Adrenal gland (tissue), 19 donors: ENCODE data around the gene TXN. TPM values are rescaled to one million over a fixed set of nuclear protein-coding genes. Genes with fewer than 3 reads are reported as not detected.
A peak's percentile ranks its signal among the peaks of the same experiment; 100 is the strongest.

Source experiments
- DNase-seq, 7 donors: peaks; one replicate each; pipeline ENCODE4 v3.0.0-alpha.2; 2019 to 2020
- H3K27ac ChIP-seq, 5 donors: fragments of 200-600 bp; sonication (generic) in 4 of 5; 1 replicate in 3 of 5; 2 replicates in 2 of 5; pipeline versions ENCODE4 v1.5.1 to v1.8.0; 2016 to 2020; ENCODE audit warnings: mild to moderate bottlenecking in 1 of 5
- H3K27me3 ChIP-seq: fragments of 200-600 bp; 2 replicates; pipeline ENCODE4 v1.8.0; 2021
- H3K36me3 ChIP-seq, 2 donors: fragments of 200-600 bp; replicated peaks in 1 of 2; 1 replicate in 1 of 2; 2 replicates in 1 of 2; pipeline versions ENCODE4 v1.5.1 to v1.8.0; 2018 to 2022
- H3K4me1 ChIP-seq, 2 donors: fragments of 200-600 bp; replicated peaks in 1 of 2; 1 replicate in 1 of 2; 2 replicates in 1 of 2; pipeline versions ENCODE4 v1.5.1 to v1.8.0; 2018 to 2021
- H3K4me3 ChIP-seq, 4 donors: fragments of 200-600 bp; sonication (generic) in 3 of 4; one replicate each; pipeline ENCODE4 v1.5.1; 2016 to 2018
- H3K9me3 ChIP-seq, 3 donors: fragments of 200-600 bp; sonication (generic) in 1 of 3; replicated peaks in 1 of 3; 1 replicate in 2 of 3; 2 replicates in 1 of 3; pipeline versions ENCODE4 v1.5.1 to v1.8.0; 2016 to 2021
- CTCF ChIP-seq, 6 experiments: fragments of 450-650 bp in 4 of 6; fragments of 200-600 bp in 2 of 6; sonication (generic) in 1 of 6; IDR thresholded peaks; 1 replicate in 5 of 6; 2 replicates in 1 of 6; pipeline versions ENCODE4 v1.5.1 to v1.8.0; 2016 to 2021; ENCODE audit warnings: antibody characterized with exemption in 6 of 6, mild to moderate bottlenecking in 2 of 6, moderate library complexity in 1 of 6
- POLR2A ChIP-seq, 2 donors: fragments of 450-650 bp; IDR thresholded peaks; one replicate each; pipeline ENCODE4 v1.6.1; 2017; ENCODE audit warnings: antibody characterized with exemption in 2 of 2, mild to moderate bottlenecking in 2 of 2, moderate library complexity in 1 of 2
- WGBS, 4 donors: extraction: QIAGEN DNeasy Blood & Tissue Kit in 2 of 4; methylation state at CpG; one replicate each; pipeline versions ENCODE4 v1.1.5 to v1.1.7; 2013 to 2017; 5-methylcytosine and 5-hydroxymethylcytosine counted together
- intact Hi-C, 2 donors: fragments of 100-400 bp; cut with DNase I; formaldehyde crosslinking; loops; one replicate each; pipeline versions ENCODE4 v1.14.1 to v1.15.0; 2022 to 2023
- long read RNA-seq, 10 donors: library from polyadenylated mRNA in 3 of 10; unstranded in 2 of 10; stranded (forward) in 1 of 10; transcript quantifications; one replicate each; pipeline ENCODE4 v2.0.0 and lab custom pipeline, GENCODE V29; 2021 to 2026
- polyA plus RNA-seq, 3 donors: library from polyadenylated mRNA; stranded (reverse); fragments of 200-250 nt in 2 of 3; fragments of 350-450 nt in 1 of 3; fragmentation: Illumina TruSeq in 1 of 3; extraction: RNeasy Lipid Tissue Mini Kit (QIAGEN cat#74804) in 1 of 3; gene quantifications; one replicate each; pipeline ENCODE4 v1.2.3, GENCODE V29; 2013 to 2014
- total RNA-seq, 9 donors: library from RNA; depleted of rRNA in 4 of 9; stranded (reverse); fragments of >200 nt in 4 of 9; fragments of 120-200 nt in 1 of 9; fragmentation: NEBNext Ultra II Directional in 1 of 9; extraction: Animal tissue kit (Norgen Biotek cat#: 25700) in 1 of 9; gene quantifications; one replicate each; pipeline versions ENCODE4 v1.1.0 to v1.2.4, GENCODE V29; 2013 to 2023
- donor health status: healthy with polysubstance abuse.
- donor health status: Bipolar disorder and iron deficiency.
- donor health status: DM: yes; HTN: yes; CAD: no.
- donor health status: DM: no; HTN: no; CAD: no.
- donor health status: DM: no; HTN: no; CAD: no.
- donor health status: DM: yes; HTN: yes; CAD: no.

The TXN gene
- total RNA-seq (100 to 1,000 TPM in 6 of 9 donors, 10 to 100 TPM in 3; 60.3 to 282 (median 108) TPM), polyA plus RNA-seq (100 to 1,000 TPM; 146 to 331 (median 224) TPM)
- long read RNA-seq, donor 1, transcript TXN-202 (5 exons, 869 nt): major isoform, 404 of 437 reads
- long read RNA-seq, donor 1, partial matches to known transcripts: 24 of 437 reads
- long read RNA-seq, donor 1, other reads (novel, unspliced or antisense): 6 of 437 reads
- long read RNA-seq, donor 2, transcript TXN-202 (5 exons, 869 nt): major isoform, 174 of 191 reads
- long read RNA-seq, donor 2, partial matches to known transcripts: 16 of 191 reads
- long read RNA-seq, donor 2, other reads (novel, unspliced or antisense): 0 of 191 reads
- long read RNA-seq, donor 3, transcript TXN-202 (5 exons, 869 nt): major isoform, 316 of 381 reads
- long read RNA-seq, donor 3, transcript TXN-203 (2 exons, 540 nt): minor isoform, 5 of 381 reads
- long read RNA-seq, donor 3, partial matches to known transcripts: 60 of 381 reads
- long read RNA-seq, donor 3, other reads (novel, unspliced or antisense): 0 of 381 reads
- long read RNA-seq, donor 4, transcript TXN-202 (5 exons, 869 nt): major isoform, 149 of 155 reads
- long read RNA-seq, donor 4, partial matches to known transcripts: 1 of 155 reads
- long read RNA-seq, donor 4, other reads (novel, unspliced or antisense): 4 of 155 reads
- long read RNA-seq, donor 5, transcript TXN-202 (5 exons, 869 nt): major isoform, 140 of 144 reads
- long read RNA-seq, donor 5, partial matches to known transcripts: 4 of 144 reads
- long read RNA-seq, donor 5, other reads (novel, unspliced or antisense): 0 of 144 reads
- long read RNA-seq, donor 6, transcript TXN-202 (5 exons, 869 nt): major isoform, 129 of 132 reads
- long read RNA-seq, donor 6, partial matches to known transcripts: 3 of 132 reads
- long read RNA-seq, donor 6, other reads (novel, unspliced or antisense): 0 of 132 reads
- long read RNA-seq, donor 7, transcript TXN-202 (5 exons, 869 nt): major isoform, 164 of 193 reads
- long read RNA-seq, donor 7, partial matches to known transcripts: 27 of 193 reads
- long read RNA-seq, donor 7, other reads (novel, unspliced or antisense): 0 of 193 reads
- long read RNA-seq, donor 8, transcript TXN-202 (5 exons, 869 nt): major isoform, 322 of 347 reads
- long read RNA-seq, donor 8, partial matches to known transcripts: 16 of 347 reads
- long read RNA-seq, donor 8, other reads (novel, unspliced or antisense): 7 of 347 reads
- long read RNA-seq, donor 9, transcript TXN-203 (2 exons, 540 nt): minor isoform, 10 of 345 reads
- long read RNA-seq, donor 9, transcript TXN-202 (5 exons, 869 nt): major isoform, 307 of 345 reads
- long read RNA-seq, donor 9, partial matches to known transcripts: 23 of 345 reads
- long read RNA-seq, donor 9, other reads (novel, unspliced or antisense): 5 of 345 reads
- long read RNA-seq, donor 10, transcript TXN-202 (5 exons, 869 nt): major isoform, 99 of 104 reads
- long read RNA-seq, donor 10, partial matches to known transcripts: 0 of 104 reads
- long read RNA-seq, donor 10, other reads (novel, unspliced or antisense): 5 of 104 reads

DNA sequence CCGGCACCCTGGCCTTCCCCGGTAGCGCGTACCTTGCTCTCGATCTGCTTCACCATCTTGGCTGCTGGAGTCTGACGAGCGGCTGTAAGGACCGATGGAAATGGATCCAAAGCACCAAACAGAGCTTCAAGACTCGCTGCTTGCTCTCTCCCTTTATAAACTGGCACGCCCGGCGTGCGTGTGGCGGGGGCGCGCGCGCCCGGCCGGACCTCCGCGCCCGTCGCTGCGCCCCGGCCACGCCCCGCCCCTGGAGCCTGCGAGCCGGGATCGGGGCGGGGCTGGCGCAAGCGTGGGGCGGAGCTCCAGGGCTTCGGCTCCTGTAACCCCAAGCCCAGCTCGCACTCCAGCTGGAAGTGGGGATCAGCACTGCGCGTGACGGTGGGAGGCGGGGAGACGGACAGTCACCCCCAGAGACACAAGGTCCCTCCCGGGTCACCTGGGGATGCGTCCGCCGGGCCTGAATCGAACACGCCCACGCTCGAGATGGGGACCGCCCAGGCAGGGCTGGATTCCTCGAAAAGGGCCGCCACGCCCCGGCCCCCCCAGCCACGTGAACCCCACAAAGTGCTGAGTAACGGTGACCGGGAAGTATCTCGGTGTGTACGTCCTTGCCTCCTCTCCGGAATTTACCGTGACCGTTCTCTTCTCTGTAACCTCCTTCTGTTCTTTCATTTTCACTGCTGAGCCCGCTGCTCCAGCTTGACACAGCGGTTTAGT lies at the start of gene TXN:
Gene TXN, minus strand, starts transcription at position 128 of the 717 bp plus-strand sequence. Its CDS starts 72 bp downstream, at position 56.
- H3K36me3 ChIP-seq: no peaks in the 10 kb centered on the region
- TF ChIP-seq POLR2A (IDR thresholded peaks at IDR 0.05) (peak; percentile 88 to 90), CTCF (IDR thresholded peaks at IDR 0.05) (no peak)
- intact Hi-C loops: no loop called here
- WGBS, 4 donors: 0 to 1% (median 0%) methylated on average over 19 to 65 of the region's 65 CpGs
- no peaks in the 10 kb centered on the region for H3K27me3 ChIP-seq
- DNase-seq: peak; percentile 86 to 96 (median 91)
- H3K4me3 ChIP-seq: peak within 1 kb of the TSS; percentile 62 to 88 (median 72)
- no peaks in the 10 kb centered on the region for H3K9me3 ChIP-seq
- H3K4me1 ChIP-seq: peaks cover 9 to 30% of the 10 kb centered on the region in 2 donors
- peak within 1 kb of the TSS; percentile 56 to 92 (median 87) for H3K27ac ChIP-seq

GRCh38 chr9:110303133-110303532 lies 46.8 kb upstream of the TXN start:
- H3K4me1 ChIP-seq: no peaks in the 10 kb centered on the region
- intact Hi-C loops: no loop called here
- TF ChIP-seq POLR2A (IDR thresholded peaks at IDR 0.05) (no peak), CTCF (IDR thresholded peaks at IDR 0.05) (no peak)
- 52 to 93% (median 64%) methylated on average over 1 of the region's 1 CpG for WGBS, 4 donors
- H3K9me3 ChIP-seq: no peaks in the 10 kb centered on the region
- DNase-seq: no peak
- no peaks in the 10 kb centered on the region for H3K36me3 ChIP-seq
- no peaks in the 10 kb centered on the region for H3K27me3 ChIP-seq
- no peak overlapping the region for H3K4me3 ChIP-seq
- no peak overlapping the region for H3K27ac ChIP-seq

- WGBS, 4 donors: 63 to 83% (median 72%) methylated on average over 2 of the region's 2 CpGs
- intact Hi-C loops: no loop called here
Measured at GRCh38 chr9:110298043-110298605, 41.8 kb upstream of the TXN start.

More at GRCh38 chr9:110298043-110298605, 41.8 kb upstream of the TXN start:
- DNase-seq: no peak
- H3K4me3 ChIP-seq: no peak overlapping the region
- no peak overlapping the region for H3K27ac ChIP-seq
- no peaks in the 10 kb centered on the region for H3K36me3 ChIP-seq
- no peaks in the 10 kb centered on the region for H3K4me1 ChIP-seq
- no peaks in the 10 kb centered on the region for H3K9me3 ChIP-seq
- no peaks in the 10 kb centered on the region for H3K27me3 ChIP-seq
- TF ChIP-seq CTCF (IDR thresholded peaks at IDR 0.05): no peak
- TF ChIP-seq POLR2A (IDR thresholded peaks at IDR 0.05): no peak
